Activated naive CD4-positive, alpha-beta T cell treated with anti-CD3 and anti-CD28 coated beads, Interleukin-2, amount 50 U/mL, for 16 hours (primary cell): Measurements from ENCODE around the gene TMEM94.
"Not testable (repeated sequence)": the region's sequence is repeated elsewhere in the genome, so short reads cannot be mapped to it uniquely, and the experiment has no call there.

ENCODE experiments used
- DNase-seq: peaks from one replicate; pipeline ENCODE4 v3.0.0-alpha.2; 2020

The TMEM94 gene

DNA sequence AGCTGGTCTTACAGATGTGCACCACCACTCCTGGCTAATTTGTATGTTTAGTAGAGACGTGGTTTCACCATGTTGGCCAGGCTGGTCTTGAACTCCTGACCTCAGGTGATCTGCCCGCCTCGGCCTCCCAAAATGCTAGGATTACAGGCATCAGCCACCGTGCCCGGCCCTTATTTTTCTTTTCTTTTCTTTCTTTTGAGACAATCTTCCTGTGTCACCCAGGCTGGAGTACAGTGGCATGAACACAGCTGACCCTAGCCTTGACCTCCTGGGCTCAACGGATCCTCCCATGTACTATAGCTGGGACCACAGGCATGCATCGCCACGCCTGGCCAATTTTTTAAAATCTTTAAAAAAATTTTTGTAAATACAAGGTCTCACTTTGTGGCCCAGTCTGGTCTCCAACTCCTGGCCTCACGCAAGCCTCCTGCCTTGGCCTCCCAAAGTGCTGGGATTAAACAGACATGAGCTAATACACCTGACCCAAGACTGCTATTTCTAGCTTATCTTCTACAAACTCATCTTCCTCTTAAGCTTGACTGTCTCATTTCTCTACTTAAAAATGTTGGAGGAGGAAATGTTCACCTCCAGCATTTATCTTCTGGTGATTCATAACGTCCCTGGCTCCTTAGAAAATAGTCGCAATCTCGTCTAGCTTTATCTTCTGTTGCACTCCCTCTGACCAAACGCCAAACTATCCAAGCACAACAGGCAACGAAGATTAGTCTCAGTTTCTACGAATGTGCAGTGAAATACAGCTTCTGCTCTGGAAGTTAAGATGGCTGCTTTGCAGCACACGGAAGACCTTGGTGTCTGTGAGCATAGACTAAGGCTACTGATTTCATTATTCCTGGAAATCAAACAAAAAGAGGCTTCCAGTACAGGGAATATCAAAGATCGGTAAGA lies 8.2 kb upstream of the TMEM94 start:
- no peak for DNase-seq

DNA sequence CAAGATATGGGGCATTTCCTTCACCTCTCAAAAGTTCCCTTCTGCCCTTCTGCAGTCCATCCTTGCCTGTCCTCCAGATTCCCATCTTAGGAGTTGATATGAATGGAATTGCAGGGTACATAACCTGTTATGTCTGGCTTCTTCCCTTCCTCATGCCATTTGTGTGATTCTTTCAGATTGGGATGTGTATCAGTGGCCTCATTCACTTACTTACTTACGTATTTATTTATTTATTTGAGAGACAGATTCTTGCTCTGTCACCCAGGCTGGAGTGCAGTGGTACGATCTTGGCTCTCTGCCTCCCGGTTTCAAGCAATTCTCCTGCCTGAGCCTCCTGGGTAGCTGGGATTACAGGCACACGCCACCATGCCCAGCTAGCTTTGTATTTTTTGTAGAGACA lies 6.2 kb upstream of the TMEM94 start:
- DNase-seq, result no peak

DNA sequence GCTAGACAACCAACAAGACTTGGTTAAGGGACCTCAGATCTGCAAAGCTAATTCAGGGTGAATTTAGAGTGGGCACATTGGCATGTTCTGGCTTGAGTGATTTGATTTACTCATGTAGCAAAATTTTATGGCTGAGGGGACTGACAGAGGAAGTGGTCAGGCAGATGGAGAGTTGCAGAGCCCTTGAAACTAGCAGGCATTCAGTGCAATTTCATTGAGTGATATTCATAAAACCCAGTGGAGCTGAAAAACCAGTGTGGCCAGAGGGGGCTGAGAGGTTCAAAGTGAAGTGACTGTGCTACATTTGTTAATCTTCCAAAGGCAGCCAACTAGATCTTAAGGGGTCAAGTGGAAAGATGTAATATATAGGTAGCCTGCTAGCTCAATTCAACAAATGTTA lies 2.2 kb upstream of the TMEM94 start:
- no peak for DNase-seq

DNA sequence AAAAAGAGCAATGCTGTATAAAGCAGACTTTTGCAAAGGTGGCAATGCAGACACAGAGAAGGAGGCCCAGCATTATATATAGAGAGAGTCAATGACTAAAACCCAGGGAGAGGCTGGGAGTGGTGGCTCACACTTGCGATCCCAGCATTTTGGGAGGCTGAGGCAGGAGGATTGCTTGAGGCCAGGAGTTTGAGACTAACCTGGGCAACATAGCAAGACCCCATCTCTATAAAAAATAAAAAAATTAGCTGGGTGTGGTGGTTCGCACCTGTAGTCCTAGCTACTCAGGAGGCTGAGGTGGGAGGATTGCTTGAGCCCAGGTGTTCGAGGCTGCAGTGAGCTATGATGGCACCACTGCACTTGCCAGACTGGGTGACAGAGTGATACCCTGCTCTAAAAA lies 1.8 kb upstream of the TMEM94 start:
- not testable (repeated sequence) for DNase-seq

DNA sequence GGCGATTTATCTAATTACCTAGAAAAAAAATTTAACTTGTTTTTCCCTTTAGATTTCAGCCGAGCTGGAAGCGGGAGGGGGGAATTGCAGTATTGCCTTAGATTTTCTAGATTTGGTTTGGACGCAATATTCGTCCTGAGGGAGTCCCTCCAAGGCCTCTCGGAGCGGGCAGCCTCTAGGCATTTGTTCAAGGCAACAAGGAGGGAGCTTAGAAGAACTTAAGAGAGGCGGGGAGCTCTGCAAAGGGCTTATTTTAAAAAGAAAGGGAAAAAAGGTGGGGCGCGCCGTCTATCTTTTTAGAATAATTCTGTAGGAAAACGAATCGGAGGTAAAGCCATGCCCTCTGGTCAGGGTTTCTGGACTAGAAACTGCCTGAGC lies 407 bp upstream of the TMEM94 start:
- no peak for DNase-seq

DNA sequence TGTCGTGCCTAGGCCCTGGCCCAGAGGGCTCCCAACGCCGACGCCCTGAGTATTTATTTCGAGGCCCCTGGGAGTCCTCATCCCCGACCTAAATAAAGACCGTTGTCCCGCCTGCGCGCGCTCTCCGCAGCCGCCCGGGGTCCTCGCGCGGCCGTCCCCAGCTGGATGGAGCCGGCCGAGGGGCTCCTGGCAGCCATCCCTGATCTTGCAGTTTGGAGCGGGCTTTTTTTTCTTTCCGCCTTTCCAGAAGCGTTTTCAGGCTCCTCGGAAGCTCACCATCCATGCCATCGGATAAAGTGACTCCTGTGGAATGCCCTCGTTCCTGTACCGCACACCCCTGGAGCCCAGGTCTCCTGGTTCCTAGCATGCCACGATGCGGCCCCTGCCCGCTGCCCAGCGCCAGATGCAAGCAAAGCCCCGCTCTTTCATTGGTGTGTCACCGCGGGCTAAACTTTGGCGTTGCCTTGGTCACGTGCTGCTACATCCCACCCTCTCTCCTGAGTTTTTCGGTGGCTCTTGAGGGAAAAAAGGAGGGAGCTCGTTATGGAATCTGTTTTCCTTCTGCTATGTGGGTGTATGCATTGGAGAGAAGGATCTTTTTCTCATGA lies 716 bp downstream of the TMEM94 start:
- peak; percentile 13 for DNase-seq

DNA sequence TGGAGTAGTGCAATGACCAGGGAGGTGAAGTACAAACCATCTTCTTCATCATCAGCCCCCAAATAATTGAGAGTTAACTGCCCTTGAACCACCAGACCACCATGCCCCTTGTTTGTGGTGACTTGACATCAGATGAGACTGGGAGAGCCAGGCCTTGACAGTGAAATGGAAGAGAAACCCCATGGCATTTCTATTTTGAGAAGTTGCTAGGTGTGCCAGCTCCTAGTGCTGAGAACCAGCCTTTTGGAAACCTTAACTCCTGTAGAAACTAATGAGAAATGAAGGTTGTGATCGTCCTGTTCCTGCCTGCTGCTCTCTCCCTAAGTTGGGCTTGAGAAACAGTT lies 2.8 kb downstream of the TMEM94 start:
- no peak for DNase-seq

DNA sequence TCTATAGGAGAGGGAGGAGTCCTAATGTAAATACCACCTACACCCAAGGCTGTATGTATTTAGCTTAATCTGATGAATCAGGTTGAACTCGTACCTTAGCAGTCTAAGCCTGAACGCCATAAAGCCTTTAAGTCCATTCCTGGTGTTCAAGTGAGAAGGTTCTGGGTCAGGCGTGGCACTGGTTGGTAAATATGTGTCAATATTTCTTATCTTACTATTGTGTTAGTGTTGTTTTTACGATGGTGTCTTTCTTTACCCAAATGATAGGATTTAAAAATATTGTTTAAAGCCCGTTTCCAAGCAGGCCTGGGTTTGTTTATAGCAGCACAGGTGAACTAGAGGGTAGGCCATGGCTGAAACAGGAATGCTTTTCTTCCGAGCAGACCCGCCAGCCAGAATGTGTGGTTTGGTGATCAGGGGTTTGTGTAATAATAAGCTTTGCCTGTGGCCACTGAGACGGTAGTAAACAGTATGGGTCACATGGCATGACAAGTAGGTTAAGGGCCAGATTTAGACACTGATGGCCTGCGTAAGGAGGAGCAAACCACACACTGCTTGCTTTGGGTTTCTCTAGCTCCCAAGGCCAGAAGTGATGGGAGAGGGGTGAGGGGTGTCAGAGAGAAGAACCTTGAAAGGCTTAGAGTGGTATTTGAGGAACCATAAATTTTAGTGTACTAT lies 3.3 kb downstream of the TMEM94 start:
- no peak for DNase-seq

DNA sequence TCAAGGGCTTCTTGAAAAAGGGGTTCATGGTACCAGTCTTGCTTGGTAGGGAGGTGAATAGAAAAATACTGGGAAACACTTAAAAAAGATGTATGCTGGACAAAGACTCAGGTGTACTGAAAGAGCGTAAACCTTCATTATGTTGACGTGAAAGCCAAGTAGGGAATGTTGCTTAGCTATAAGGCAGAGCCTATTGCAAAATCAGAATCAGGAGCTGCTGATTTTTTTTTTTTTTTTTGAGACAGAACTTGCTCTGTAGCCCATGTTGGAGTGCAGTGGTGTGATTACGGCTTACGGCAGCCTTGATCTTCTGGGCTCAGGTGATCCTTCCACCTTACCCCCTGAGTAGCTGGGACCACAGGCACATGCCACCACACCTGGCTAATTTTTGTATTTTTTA lies 3.9 kb downstream of the TMEM94 start:
- DNase-seq, result no peak

DNA sequence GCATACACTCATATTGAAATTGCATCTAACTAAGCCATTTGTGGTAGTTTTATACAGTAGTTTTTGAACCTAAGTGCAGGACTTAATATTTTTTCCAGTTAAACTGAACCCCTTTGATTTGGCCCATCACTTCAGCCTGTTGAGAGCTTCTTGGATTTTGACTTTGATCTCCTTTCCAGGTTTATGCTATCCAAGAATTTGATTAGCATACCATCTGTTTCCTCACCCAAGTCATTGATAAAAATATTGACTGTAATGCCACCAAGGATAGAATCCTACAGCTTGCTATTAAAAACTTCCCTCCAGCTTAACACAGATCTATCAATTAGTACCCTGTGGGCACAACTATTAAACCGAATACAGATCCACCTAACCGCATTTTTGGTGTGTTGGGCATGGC lies 7.2 kb downstream of the TMEM94 start:
- DNase-seq, result no peak

DNA sequence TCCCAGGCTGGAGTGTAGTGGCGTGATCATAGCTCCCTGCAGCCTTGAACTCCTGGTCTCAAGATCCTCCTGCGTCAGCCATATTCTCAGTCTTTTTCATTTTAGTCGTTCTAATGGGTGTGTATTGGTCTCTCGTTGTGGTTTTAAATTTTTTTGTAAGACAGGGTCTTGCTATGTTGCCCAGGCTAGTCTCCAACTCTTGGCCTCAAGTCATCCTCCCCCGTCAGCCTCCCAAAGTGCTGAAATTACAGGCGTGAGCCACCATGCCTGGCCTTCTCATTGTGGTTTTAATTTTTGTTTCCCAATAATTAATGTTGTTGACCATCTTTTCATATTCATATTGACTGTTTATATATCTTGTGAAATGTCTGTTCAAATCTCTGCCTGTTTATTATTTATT lies 8.6 kb downstream of the TMEM94 start:
- no peak for DNase-seq

DNA sequence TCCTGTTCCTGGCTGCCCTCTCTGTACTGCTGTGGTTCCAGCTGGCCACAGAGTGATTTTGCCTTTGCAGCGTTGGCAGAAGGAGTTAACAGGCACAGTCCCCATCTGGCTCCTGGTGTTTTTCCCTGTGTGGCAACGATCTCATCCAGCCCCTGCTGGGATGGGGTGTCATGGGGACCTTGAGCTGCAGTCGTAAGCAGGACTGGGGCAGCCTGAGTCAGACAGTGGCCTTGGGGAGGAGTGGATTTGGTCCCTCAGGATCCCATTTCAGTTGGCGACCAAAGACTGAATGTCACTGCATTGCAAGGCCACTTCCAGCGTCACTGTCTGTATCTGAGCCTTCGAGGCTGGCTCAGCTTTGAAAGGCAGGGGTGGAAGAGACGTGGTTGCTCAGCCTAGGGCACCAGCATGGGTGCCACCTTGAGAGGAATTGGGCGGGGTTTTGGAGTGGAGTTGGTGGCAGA lies 11.9 kb downstream of the TMEM94 start:
- no peak for DNase-seq

DNA sequence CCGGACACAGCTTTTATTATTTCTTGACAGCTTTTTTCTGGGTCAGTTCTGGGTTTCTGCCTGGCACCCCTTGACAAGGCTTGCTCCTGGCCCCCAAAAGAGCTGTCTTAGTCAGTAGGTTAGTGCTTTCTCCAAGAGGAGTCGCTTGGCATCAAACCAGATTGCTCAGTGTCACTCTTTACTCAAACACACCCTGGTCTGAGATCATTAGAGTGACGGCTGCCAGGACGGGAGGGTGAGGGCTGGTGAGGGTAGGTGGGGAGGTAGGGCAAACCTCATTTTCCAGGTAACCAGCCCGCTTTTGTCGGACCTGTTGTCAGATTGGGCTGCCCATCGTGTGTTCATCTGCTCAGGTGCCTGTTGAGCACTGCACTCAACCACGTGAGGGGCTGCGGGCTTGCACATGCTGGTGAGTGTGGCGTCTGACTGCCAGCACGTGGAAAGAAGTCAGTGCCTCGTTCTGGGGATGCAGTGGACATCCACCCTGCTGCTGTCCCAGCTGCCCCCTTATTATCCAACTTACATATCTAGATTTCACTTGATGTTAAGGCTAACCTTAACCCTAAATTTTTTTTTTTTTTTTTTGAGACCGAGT lies 12.4 kb downstream of the TMEM94 start:
- no peak for DNase-seq

DNA sequence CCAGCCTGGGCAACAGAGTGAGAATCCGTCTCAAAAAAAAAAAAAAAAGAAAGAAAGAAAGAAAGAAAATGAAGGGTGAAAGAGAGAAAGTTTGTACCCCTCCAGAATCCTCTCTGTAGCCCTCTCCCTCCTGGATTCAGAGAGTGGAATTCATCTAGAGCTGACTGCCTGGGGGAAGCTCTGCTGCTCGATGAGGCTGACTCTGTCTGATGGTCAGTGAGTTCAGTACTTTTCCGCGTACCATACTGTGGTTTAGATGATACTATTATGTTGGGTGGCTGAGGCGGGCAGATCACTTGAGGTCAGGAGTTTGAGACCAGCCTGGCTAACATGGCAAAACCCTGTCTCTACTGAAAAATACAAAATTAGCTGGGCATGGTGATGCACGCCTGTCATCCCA lies 14.8 kb downstream of the TMEM94 start:
- DNase-seq, result no peak

DNA sequence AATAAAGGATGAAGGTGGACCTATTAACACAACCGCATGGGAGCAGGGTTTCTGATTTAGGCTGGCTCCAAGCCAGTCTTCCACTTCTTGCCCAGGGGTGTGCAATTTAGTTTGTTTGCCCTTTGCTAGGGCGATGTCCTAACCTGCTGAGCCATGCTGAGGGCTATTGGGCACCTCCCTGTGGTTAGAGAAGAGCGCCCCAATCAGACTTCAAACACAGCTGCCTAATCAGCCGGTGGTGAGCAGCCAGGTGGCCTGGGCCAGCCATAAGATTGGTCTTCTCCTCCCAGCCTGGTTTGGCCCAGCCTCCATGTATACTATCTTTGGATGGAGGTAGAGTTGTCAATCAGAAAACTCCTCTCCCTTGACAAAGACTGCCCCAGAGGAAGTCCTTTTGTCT lies 15.7 kb downstream of the TMEM94 start:
- DNase-seq, result no peak

DNA sequence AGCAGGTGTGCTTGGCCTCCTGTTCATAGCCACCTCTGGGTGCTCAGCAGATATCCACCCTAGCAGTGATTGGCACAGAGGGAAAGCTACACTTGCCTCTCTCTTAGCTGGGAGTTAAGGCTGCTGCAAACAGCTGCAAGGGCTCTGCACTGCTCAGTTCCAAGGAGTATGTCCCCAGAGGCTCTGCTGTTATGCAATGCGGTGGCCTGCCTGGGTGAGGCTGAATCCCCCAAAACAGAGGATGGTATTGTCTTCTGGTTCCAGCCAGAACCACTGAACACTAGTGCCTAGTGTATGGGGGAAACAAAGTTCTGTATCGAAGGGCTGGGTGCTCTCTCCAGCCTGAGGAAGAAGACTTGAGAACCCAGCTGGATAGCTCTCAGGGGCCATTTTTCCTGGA lies 16.8 kb downstream of the TMEM94 start:
- no peak for DNase-seq

DNA sequence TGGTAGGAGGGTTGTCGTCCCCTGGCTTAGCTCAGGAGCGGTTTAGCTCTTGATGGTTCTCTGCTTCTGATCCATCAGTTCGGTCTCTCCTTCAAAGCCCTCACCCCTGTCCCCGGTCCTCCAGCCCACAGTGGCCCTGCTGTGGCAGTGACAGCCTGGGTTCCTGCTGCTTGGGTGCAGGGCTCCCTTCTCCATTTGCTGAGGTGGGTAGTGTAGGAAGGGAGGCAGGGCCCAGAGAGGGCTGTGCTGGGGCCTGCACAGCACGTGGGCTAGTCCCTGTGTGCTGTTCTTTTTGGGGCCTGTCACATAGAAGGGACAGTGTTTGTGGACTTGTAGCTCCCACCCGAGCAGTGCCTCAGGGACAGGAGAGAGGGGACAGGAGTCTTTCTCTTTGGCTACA lies 18.3 kb downstream of the TMEM94 start:
- DNase-seq, result no peak

DNA sequence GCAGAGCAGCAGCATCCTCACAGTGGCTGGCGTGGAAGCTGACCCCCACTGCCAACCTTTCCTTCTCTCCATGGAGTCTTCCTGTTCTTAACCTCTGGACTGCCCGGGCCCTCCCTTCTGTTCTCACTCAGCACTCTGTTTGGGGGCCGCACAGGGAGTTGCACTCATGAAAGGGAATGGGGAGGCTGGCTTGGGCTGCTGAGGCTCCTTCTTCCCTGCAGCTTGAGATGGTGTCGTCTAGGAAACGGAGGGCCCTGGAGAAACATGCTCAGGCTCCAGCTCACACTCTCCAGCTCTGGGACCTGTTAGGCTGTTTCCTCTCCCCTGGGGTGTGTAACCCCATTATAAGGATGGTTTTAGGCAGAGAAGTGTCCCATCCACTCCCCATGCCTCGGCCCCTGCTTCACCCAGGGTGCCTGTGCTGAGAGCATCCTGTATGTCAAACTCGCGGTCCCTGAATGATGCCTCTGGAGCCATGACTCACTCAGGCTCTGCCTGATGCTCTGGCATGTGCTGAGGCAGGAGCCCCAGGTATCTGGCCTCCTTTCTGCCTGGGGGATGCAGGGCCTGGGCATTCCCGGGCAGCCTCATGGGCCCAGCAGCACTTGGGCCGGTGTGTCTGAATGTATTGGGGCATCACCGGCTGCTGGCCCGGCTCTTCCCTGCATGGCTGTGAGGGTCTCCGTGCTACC lies 18.9 kb downstream of the TMEM94 start:
- no peak for DNase-seq

DNA sequence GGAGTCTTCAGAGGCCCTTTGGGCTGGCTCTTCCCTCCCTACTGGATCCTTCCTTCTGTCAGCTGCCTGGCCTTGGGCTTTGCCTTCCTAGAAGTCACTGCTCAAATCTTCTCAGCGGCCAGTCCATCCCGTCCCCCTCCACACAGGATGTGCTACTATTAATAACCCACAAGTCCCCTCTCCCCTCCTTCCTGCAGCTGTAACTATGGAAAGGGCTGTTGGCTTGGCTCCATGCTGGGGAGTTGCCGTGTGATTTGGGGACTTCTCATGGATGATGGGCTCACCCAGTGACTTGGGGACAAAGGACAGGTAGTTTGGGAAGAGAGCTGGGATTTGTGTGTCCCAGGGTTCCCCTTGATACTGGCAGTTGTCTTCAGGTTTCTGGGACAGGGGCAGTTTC lies 19.4 kb downstream of the TMEM94 start:
- no peak for DNase-seq

DNA sequence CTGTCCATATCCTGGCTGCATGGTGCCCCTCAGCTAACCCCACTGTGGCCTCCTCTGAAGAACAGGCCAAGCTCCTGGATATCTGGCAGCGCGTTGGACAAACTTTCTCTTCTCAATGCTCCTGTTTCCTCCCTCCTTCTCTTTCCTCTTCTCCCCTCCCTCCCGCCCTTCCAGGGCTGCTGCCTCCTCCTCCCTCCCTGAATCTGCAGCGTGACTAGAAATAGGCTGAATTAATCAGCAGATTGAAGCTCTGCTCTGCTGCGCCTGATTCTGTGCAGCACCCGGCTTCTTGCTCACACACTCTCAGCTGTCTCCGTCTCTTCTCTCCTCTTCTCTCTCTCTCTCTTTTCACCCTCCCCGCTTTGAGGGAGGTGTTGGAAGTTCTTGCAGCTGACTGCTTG lies 19.8 kb downstream of the TMEM94 start:
- DNase-seq, result no peak

DNA sequence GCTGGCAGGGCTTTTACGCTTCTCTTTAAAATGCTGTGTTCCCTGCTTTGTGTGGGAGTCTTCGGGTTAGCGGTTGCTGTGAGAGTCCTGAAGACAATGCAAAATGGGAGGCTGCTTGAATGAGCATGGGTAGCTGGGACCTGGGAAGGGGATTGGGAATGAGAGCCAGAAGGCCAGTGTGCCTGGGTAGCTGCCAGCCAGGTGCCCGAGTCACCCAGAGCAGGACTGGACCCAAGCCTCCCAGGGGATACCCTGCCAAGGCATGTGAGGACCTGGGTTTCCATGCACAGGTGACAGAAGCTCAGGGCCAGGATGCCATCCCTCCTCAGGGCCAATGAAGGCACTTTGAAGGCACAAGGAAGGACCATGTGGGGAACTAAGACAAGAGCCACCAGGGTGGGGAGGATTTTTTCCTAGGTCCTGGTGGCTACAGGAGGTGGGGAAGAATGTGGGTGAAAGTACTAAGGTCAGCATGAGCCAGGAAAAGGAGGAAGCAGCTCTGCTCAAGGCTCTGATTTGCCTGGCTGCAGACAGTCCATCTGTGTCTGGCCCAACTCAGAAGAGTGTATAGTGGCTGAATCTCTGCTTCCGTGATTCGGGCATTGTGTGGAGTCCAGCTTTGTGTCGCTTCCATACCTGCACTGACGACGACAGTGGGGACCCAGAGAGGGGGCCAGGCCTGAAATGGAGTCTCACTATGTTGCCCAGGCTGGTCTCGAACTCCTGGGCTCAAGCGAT lies 20.5 kb downstream of the TMEM94 start:
- DNase-seq, result no peak

DNA sequence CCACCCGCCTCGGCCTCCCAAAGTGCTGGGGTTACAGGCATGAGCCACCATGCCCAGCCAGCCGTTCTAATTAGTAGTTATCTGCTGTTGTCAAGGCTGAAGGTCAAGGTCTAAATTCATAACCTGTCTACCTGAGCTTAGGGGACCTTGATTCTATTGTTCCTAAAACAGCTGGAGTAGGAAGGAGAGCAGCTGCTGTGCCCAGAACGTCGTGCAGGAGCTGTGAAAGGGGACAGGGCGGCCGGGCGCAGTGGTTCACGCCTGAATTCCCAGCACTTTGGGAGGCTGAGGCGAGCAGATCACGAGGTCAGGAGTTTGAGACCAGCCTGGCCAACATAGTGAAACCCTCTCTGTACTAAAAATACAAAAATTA lies 21.0 kb downstream of the TMEM94 start:
- DNase-seq, result not testable (repeated sequence)

DNA sequence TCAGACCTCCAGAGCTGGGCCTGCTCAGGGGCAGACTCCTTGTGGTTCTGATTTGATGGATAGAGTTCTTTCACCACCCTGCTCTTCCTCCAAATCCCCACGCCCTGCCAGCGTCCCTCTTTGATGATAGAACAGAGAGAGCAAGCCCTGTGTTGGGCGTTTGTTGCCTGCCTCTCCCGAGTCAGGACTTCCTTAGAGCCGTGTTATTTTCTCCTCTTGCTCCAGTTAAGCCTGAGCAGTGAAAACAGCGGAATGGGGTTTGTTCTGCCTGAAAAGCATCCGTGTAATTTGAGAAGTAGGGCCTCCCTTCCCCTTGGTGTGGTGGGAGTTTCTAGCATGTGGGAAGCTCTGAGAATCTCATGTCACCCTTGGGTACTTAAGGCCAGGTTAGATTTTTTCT lies 22.1 kb downstream of the TMEM94 start:
- DNase-seq, result no peak
